Trophoblast cell (in vitro differentiated cells and primary cell): ENCODE measurements around the gene FGGY.
A peak's percentile ranks its signal among the peaks of the same experiment; 100 is the strongest.
"Not testable (repeated sequence)": the region's sequence is repeated elsewhere in the genome, so short reads cannot be mapped to it uniquely, and the experiment has no call there.

Experiments used
- DNase-seq, 2 donors: peaks; one replicate each; pipeline ENCODE4 v3.0.0-alpha.2; 2016
- H2AFZ ChIP-seq: 2 replicates; pipeline ENCODE4 v1.6.1; 2013; ENCODE audit warnings: low read length, moderate library complexity, mild to moderate bottlenecking; ENCODE audit not compliant: insufficient read depth, poor library complexity
- H2AK5ac ChIP-seq: 2 replicates; pipeline ENCODE4 v1.6.1; 2013; ENCODE audit warnings: mild to moderate bottlenecking, low read length
- H2BK120ac ChIP-seq: 2 replicates; pipeline ENCODE4 v1.6.1; 2013; ENCODE audit warnings: low read length, mild to moderate bottlenecking, moderate library complexity; ENCODE audit not compliant: insufficient read depth, poor library complexity
- H2BK12ac ChIP-seq: 2 replicates; pipeline ENCODE4 v1.6.1; 2013; ENCODE audit warnings: mild to moderate bottlenecking, low read length, moderate library complexity
- H2BK5ac ChIP-seq: 2 replicates; pipeline ENCODE4 v1.6.1; 2013; ENCODE audit warnings: low read length, low read depth, moderate library complexity, mild to moderate bottlenecking; ENCODE audit not compliant: poor library complexity
- H3K14ac ChIP-seq: 2 replicates; pipeline ENCODE4 v1.6.1; 2013; ENCODE audit warnings: mild to moderate bottlenecking, low read length
- H3K18ac ChIP-seq: 2 replicates; pipeline ENCODE4 v1.6.1; 2013; ENCODE audit warnings: mild to moderate bottlenecking, low read length
- H3K23ac ChIP-seq: 2 replicates; pipeline ENCODE4 v1.6.1; 2013; ENCODE audit warnings: low read length
- H3K27ac ChIP-seq: 2 replicates; pipeline ENCODE4 v1.5.1; 2013; ENCODE audit warnings: low read depth, mild to moderate bottlenecking, inconsistent platforms, low read length, moderate library complexity
- H3K27me3 ChIP-seq: 2 replicates; pipeline ENCODE4 v1.6.1; 2013; ENCODE audit warnings: inconsistent platforms, mild to moderate bottlenecking, low read length, moderate library complexity; ENCODE audit not compliant: insufficient read depth
- H3K36me3 ChIP-seq, 2 experiments: 1 replicate in 1 of 2; 2 replicates in 1 of 2; pipeline ENCODE4 v1.6.1; 2013; ENCODE audit warnings: low read length in 2 of 2, mild to moderate bottlenecking in 2 of 2, moderate library complexity in 1 of 2; ENCODE audit not compliant: insufficient read depth in 2 of 2, control insufficient read depth in 1 of 2
- H3K4ac ChIP-seq: 2 replicates; pipeline ENCODE4 v1.6.1; 2013; ENCODE audit warnings: low read depth, mild to moderate bottlenecking, low read length, moderate library complexity
- H3K4me1 ChIP-seq, 2 experiments: 1 replicate in 1 of 2; 2 replicates in 1 of 2; pipeline ENCODE4 v1.6.1; 2013; ENCODE audit warnings: low read length in 2 of 2, mild to moderate bottlenecking in 2 of 2, moderate library complexity in 1 of 2; ENCODE audit not compliant: insufficient read depth in 2 of 2, control insufficient read depth in 1 of 2
- H3K4me2 ChIP-seq: 2 replicates; pipeline ENCODE4 v1.6.1; 2013; ENCODE audit warnings: inconsistent platforms, mild to moderate bottlenecking, low read length, moderate library complexity
- H3K4me3 ChIP-seq: 2 replicates; pipeline ENCODE4 v1.5.1; 2013; ENCODE audit warnings: mild to moderate bottlenecking, low read depth, low read length, inconsistent platforms
- H3K79me1 ChIP-seq: one replicate; pipeline ENCODE4 v1.6.1; 2013; ENCODE audit warnings: low read length
- H3K79me2 ChIP-seq: 2 replicates; pipeline ENCODE4 v1.6.1; 2013; ENCODE audit warnings: low read length, mild to moderate bottlenecking; ENCODE audit not compliant: control insufficient read depth, insufficient read depth, poor library complexity
- H3K9ac ChIP-seq: 2 replicates; pipeline ENCODE4 v1.6.1; 2013; ENCODE audit warnings: mild to moderate bottlenecking, low read length
- H3K9me3 ChIP-seq: 2 replicates; pipeline ENCODE4 v1.6.1; 2013; ENCODE audit warnings: low read depth, mild to moderate bottlenecking, control low read depth, inconsistent platforms, low read length; ENCODE audit not compliant: insufficient read depth
- H4K12ac ChIP-seq: 2 replicates; pipeline ENCODE4 v1.6.1; 2013; ENCODE audit warnings: low read depth, mild to moderate bottlenecking, low read length, moderate library complexity
- H4K8ac ChIP-seq: 2 replicates; pipeline ENCODE4 v1.6.1; 2013; ENCODE audit warnings: low read depth, mild to moderate bottlenecking, low read length, moderate library complexity
- H4K91ac ChIP-seq: one replicate; pipeline ENCODE4 v1.6.1; 2013; ENCODE audit warnings: low read depth, mild to moderate bottlenecking, low read length, moderate library complexity
- WGBS: extraction: QIAGEN DNeasy Blood & Tissue Kit; methylation state at CpG from one replicate; pipeline ENCODE4 v1.1.7; 2013; ENCODE audit warnings: missing lambda C conversion rate; ENCODE audit not compliant: insufficient read length, insufficient coverage; ENCODE audit errors: extremely low coverage; 5-methylcytosine and 5-hydroxymethylcytosine counted together

Gene FGGY

DNA sequence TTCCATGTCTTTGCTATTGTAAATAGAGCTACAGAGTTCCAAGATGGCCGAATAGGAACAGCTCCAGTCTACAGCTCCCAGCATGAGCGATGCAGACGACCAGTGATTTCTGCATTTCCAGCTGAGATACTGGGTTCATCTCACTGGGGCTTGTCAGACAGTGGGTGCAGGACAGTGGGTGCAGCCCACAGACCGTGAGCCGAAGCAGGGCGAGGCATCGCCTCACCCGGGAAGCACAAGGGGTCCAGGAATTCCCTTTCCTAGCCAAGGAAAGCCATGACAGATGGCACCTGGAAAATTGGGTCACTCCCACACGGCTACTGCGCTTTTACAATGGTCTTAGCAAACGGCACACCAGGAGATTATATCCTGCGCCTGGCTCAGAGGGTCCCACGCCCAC, 313.6 kb downstream of the FGGY start:
- H4K8ac ChIP-seq, H2AFZ ChIP-seq, H3K79me1 ChIP-seq, H3K23ac ChIP-seq, H3K4ac ChIP-seq, H3K4me1 ChIP-seq, H3K14ac ChIP-seq, H4K12ac ChIP-seq, H3K27me3 ChIP-seq, DNase-seq, H3K9ac ChIP-seq, H3K36me3 ChIP-seq, H3K79me2 ChIP-seq, H3K9me3 ChIP-seq, H3K4me2 ChIP-seq, H4K91ac ChIP-seq, H2BK12ac ChIP-seq, H2AK5ac ChIP-seq, H2BK5ac ChIP-seq, H2BK120ac ChIP-seq, H3K27ac ChIP-seq, H3K4me3 ChIP-seq, H3K18ac ChIP-seq: not testable (repeated sequence)
- no CpG with 5 or more reads among the region's 13 CpGs for WGBS

DNA sequence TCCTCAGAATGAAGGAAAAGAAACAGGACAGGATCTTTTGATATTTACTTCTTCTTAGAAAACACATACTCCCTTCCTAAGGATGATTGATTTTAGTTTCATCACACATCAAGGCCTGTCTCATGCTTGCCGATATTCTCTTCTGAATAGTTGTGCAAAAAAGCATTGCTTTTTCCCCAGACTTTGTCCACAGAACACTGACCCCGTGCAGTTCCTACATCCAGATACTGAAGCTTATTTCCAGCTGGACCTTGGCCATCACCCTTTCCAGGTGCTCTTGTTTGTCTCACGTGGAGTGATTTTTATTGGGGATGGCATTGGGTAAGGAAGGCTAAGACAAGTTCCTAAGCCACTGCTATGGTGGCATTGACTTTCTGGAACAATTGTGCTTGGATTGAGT, 320.5 kb downstream of the FGGY start:
- Histone ChIP-seq H3K9ac (no peak overlapping the region), H3K27ac (no peak overlapping the region), H2BK120ac (no peak overlapping the region), H3K36me3 (no peaks in the 10 kb centered on the region), H2BK5ac (no peak overlapping the region), H2AK5ac (no peak overlapping the region), H3K18ac (no peak overlapping the region), H3K4me1 (no peaks in the 10 kb centered on the region), H3K4me2 (no peak overlapping the region), H2BK12ac (no peak overlapping the region), H4K8ac (no peak overlapping the region), H3K4ac (no peak overlapping the region), H4K91ac (no peak overlapping the region), H3K23ac (no peak overlapping the region), H3K14ac (no peak overlapping the region), H4K12ac (no peak overlapping the region), H3K79me2 (no peaks in the 10 kb centered on the region), H3K27me3 (no peaks in the 10 kb centered on the region), H3K9me3 (no peaks in the 10 kb centered on the region), H2AFZ (no peak overlapping the region), H3K79me1 (no peaks in the 10 kb centered on the region), H3K4me3 (no peak overlapping the region)
- WGBS = no CpG with 5 or more reads among the region's 3 CpGs
- DNase-seq = no peak

DNA sequence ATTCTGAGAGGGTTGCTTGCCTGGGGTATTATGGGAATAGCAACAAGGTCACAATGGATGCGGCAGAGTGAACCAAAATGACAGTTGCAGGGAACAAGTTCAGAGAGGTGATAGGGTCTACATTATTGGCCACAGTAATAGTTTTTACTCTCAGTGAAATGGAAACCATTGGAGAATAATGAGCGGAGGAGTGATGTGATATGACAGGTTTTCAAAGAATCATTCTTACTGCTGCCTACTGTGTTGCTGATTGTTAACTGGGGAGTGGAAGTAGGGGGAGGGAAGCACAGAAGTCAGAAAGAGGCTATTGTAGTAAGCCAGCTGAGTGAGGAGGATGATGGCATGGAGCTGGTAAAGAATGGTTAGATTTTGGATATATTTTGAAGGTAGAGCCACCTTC, 322.7 kb downstream of the FGGY start:
- no CpG with 5 or more reads among the region's 2 CpGs for WGBS
- Histone ChIP-seq H3K4me2 (no peak overlapping the region), H3K27me3 (no peaks in the 10 kb centered on the region), H2BK5ac (no peak overlapping the region), H3K14ac (no peak overlapping the region), H3K9me3 (no peaks in the 10 kb centered on the region), H4K91ac (no peak overlapping the region), H2BK12ac (no peak overlapping the region), H3K23ac (no peak overlapping the region), H4K8ac (no peak overlapping the region), H2AFZ (no peak overlapping the region), H2BK120ac (no peak overlapping the region), H3K4me1 (no peaks in the 10 kb centered on the region), H3K4ac (no peak overlapping the region), H4K12ac (no peak overlapping the region), H3K27ac (no peak overlapping the region), H3K36me3 (no peaks in the 10 kb centered on the region), H3K9ac (no peak overlapping the region), H3K79me2 (no peaks in the 10 kb centered on the region), H3K18ac (no peak overlapping the region), H3K79me1 (peaks cover 2% of the 10 kb centered on the region), H2AK5ac (no peak overlapping the region), H3K4me3 (no peak overlapping the region)
- no peak for DNase-seq

DNA sequence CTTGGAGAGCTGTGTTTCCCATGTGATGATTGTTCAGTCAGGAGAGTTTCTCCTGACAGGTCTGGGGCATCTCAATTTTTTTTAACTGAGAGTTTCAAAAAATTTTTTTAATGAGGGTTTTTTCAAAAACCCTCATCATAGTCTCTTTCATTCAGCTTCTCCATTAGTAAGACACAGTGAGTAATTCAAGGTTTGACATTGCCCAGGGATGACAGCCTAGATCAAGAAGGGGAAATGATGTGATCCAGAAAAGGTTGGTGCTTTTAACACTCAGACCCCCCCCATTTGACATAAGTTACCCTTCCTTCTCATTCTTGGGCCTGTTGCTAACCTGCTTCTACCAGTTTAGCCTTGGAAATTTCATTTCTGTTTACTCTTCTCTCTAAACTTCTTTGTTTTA, 328.5 kb downstream of the FGGY start:
- H4K8ac ChIP-seq = no peak overlapping the region
- H2AFZ ChIP-seq = no peak overlapping the region
- peaks cover 10% of the 10 kb centered on the region for H3K79me1 ChIP-seq
- peaks cover 0 to 2% of the 10 kb centered on the region in 2 experiments for H3K4me1 ChIP-seq
- no peak for DNase-seq
- no peak overlapping the region for H3K14ac ChIP-seq
- no peak overlapping the region for H3K23ac ChIP-seq
- no peak overlapping the region for H2AK5ac ChIP-seq
- H3K36me3 ChIP-seq = no peaks in the 10 kb centered on the region
- no peaks in the 10 kb centered on the region for H3K27me3 ChIP-seq
- H3K18ac ChIP-seq = no peak overlapping the region
- no peaks in the 10 kb centered on the region for H3K79me2 ChIP-seq
- no peak overlapping the region for H4K12ac ChIP-seq
- no peak overlapping the region for H3K4ac ChIP-seq
- H3K9ac ChIP-seq = no peak overlapping the region
- no peaks in the 10 kb centered on the region for H3K9me3 ChIP-seq
- H3K4me2 ChIP-seq = no peak overlapping the region
- no peak overlapping the region for H3K4me3 ChIP-seq
- H4K91ac ChIP-seq = no peak overlapping the region
- no peak overlapping the region for H3K27ac ChIP-seq
- no peak overlapping the region for H2BK120ac ChIP-seq
- H2BK12ac ChIP-seq = no peak overlapping the region
- peak overlapping the region; percentile 40 for H2BK5ac ChIP-seq
